Body of pancreas (tissue), 4 donors: ENCODE results near the gene ACVR1B. TPM values are rescaled to one million over a fixed set of nuclear protein-coding genes. Genes with fewer than 3 reads are reported as not detected.

Experiments used
- ATAC-seq: fragments of 150-250 bp; one replicate; pipeline ENCODE4 v1.9.1; 2016
- DNase-seq, 4 donors: peaks; one replicate each; pipeline ENCODE4 v3.0.0-alpha.2; 2019
- H3K27ac ChIP-seq, 4 donors: fragments of 200-600 bp; sonication (generic); 1 replicate in 3 of 4; 2 replicates in 1 of 4; pipeline versions ENCODE4 v1.5.1 to v1.6.1; 2016 to 2019; ENCODE audit warnings: mild to moderate bottlenecking in 1 of 4, mixed read lengths in 1 of 4, moderate library complexity in 1 of 4
- H3K27me3 ChIP-seq, 2 donors: fragments of 200-600 bp; sonication (generic); one replicate each; pipeline ENCODE4 v1.6.0; 2016; ENCODE audit warnings: mild to moderate bottlenecking in 1 of 2
- H3K36me3 ChIP-seq, 2 donors: fragments of 200-600 bp; sonication (generic); replicated peaks in 1 of 2; 2 replicates each; pipeline ENCODE4 v1.5.1; 2016; ENCODE audit warnings: low read depth in 2 of 2; ENCODE audit not compliant: insufficient read depth in 1 of 2
- H3K4me1 ChIP-seq: fragments of 200-600 bp; sonication (generic); one replicate; pipeline ENCODE4 v1.6.0; 2016
- H3K4me3 ChIP-seq, 2 donors: fragments of 200-600 bp; sonication (generic); 1 replicate in 1 of 2; 2 replicates in 1 of 2; pipeline ENCODE4 v1.5.1; 2016 to 2019
- H3K9me3 ChIP-seq, 3 donors: fragments of 200-600 bp; sonication (generic); 1 replicate in 2 of 3; 2 replicates in 1 of 3; pipeline ENCODE4 v1.5.1; 2016
- CTCF ChIP-seq, 7 experiments: fragments of 450-650 bp in 4 of 7; fragments of 200-600 bp in 3 of 7; sonication (generic) in 3 of 7; IDR thresholded peaks; one replicate each; pipeline ENCODE4 v1.5.1; 2016 to 2019; ENCODE audit warnings: antibody characterized with exemption in 7 of 7
- POLR2A ChIP-seq, 3 donors: fragments of 450-650 bp; IDR thresholded peaks; one replicate each; pipeline ENCODE4 v1.6.1; 2016; ENCODE audit warnings: antibody characterized with exemption in 3 of 3, mild to moderate bottlenecking in 2 of 3
- WGBS, 2 donors: methylation state at CpG; one replicate each; pipeline ENCODE4 v1.1.5; 2017; 5-methylcytosine and 5-hydroxymethylcytosine counted together
- intact Hi-C: fragments of 100-400 bp; cut with DNase I; formaldehyde crosslinking; loops from one replicate; pipeline ENCODE4 v1.15.1; 2023
- total RNA-seq, 2 donors: library from RNA; depleted of rRNA; stranded (reverse); fragments of >200 nt; gene quantifications; one replicate each; pipeline ENCODE4 v1.1.0, GENCODE V29; 2016

Gene ACVR1B
- total RNA-seq, 2 donors from 2014 or later, result 19.8 to 21.8 TPM

GRCh38 chr12:51934080-51934479 is 17.4 kb upstream of the ACVR1B start:
- 89 to 92% methylated on average over 4 of the region's 4 CpGs for WGBS, 2 donors
- TF ChIP-seq POLR2A (IDR thresholded peaks at IDR 0.05) (no peak), CTCF (IDR thresholded peaks at IDR 0.05) (no peak)
- H3K4me3 ChIP-seq, result no peak overlapping the region
- no peak for ATAC-seq
- intact Hi-C loops, result no loop called here
- no peaks in the 10 kb centered on the region for H3K27me3 ChIP-seq
- no peaks in the 10 kb centered on the region for H3K9me3 ChIP-seq
- no peak for DNase-seq
- H3K27ac ChIP-seq, result no peak overlapping the region
- H3K36me3 ChIP-seq, result no peaks in the 10 kb centered on the region
- H3K4me1 ChIP-seq, result peaks cover 8% of the 10 kb centered on the region

DNA sequence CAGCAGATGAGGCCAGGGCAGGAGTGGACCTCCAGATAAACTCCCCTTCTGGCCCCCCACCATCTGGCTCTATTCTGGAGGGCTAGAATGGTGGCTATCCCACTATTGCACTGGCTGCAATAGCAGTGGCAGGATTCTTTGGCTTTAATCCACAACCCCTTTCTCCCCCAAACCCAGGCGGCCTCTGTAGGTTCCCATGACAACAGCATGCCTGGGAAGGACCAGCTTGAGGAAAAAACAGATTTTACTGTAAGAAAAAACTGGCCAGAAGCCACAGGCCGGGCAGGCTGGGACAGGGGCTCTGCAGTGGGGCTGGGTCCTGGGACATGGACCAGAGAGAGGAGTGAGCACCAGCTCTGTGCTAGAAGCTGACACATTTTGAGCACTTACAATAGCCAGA is 13.6 kb upstream of the ACVR1B start:
- DNase-seq (no peak), ATAC-seq (no peak)
- intact Hi-C loops, result no loop called here
- no peaks in the 10 kb centered on the region for H3K27me3 ChIP-seq
- no peak overlapping the region for H3K4me3 ChIP-seq
- no peaks in the 10 kb centered on the region for H3K9me3 ChIP-seq
- no peak overlapping the region for H3K27ac ChIP-seq
- no peaks in the 10 kb centered on the region for H3K36me3 ChIP-seq
- WGBS, 2 donors, result 66 to 68% methylated on average over 2 of the region's 2 CpGs
- peaks cover 14% of the 10 kb centered on the region for H3K4me1 ChIP-seq
- TF ChIP-seq CTCF (IDR thresholded peaks at IDR 0.05) (no peak), POLR2A (IDR thresholded peaks at IDR 0.05) (no peak)

GRCh38 chr12:51938726-51939125 is 12.8 kb upstream of the ACVR1B start:
- Histone ChIP-seq H3K4me1 (peaks cover 11% of the 10 kb centered on the region), H3K9me3 (no peaks in the 10 kb centered on the region), H3K27me3 (no peaks in the 10 kb centered on the region), H3K4me3 (no peak overlapping the region), H3K36me3 (no peaks in the 10 kb centered on the region), H3K27ac (no peak overlapping the region)
- intact Hi-C loops, result no loop called here
- WGBS, 2 donors, result 88 to 98% methylated on average over 3 to 6 of the region's 6 CpGs
- ATAC-seq, result no peak
- TF ChIP-seq POLR2A (IDR thresholded peaks at IDR 0.05) (no peak), CTCF (IDR thresholded peaks at IDR 0.05) (no peak)
- no peak for DNase-seq

DNA sequence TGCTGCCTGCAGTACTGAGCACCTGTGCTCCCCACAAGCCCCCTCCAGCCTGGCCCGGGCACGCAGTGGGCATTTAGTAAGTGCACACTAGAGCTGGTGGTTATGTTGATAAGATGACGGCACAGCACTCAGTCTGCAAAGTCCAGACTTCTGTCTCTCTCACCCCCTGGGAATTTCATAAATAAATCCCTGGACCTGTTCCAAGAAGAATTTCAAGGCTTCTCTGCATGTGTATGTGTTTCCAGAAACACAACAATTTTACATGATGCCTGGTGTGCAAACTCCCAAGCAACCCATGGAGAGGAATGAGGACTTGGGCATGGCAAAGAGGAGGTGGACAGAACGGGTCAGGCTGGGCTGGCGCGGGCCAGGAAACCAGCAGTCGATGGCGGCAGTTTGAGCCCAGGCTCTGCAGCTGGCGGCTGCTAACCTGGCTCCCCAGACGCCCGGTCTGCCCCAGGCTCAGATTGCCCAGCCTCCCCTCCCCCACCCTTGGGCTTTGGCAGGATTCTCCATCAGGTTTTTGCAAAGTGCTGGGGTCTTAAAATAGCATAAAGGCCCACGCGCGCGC is 10.4 kb upstream of the ACVR1B start:
- Histone ChIP-seq H3K4me3 (no peak overlapping the region), H3K9me3 (no peaks in the 10 kb centered on the region), H3K27ac (no peak overlapping the region), H3K27me3 (no peaks in the 10 kb centered on the region), H3K4me1 (peaks cover 11% of the 10 kb centered on the region), H3K36me3 (no peaks in the 10 kb centered on the region)
- ATAC-seq, result peak; percentile 60
- TF ChIP-seq CTCF (IDR thresholded peaks at IDR 0.05), result no peak
- no peak for TF ChIP-seq POLR2A (IDR thresholded peaks at IDR 0.05)
- WGBS, 2 donors, result 28 to 45% methylated on average over 15 of the region's 15 CpGs
- intact Hi-C loops, result no loop called here
- no peak for DNase-seq

- no peak for DNase-seq
- intact Hi-C loops, result no loop called here
These were observed 9.9 kb upstream of the ACVR1B start for GRCh38 chr12:51941604-51942003.

More at GRCh38 chr12:51941604-51942003, 9.9 kb upstream of the ACVR1B start:
- peaks cover 11% of the 10 kb centered on the region for H3K4me1 ChIP-seq
- no peak for TF ChIP-seq POLR2A (IDR thresholded peaks at IDR 0.05)
- TF ChIP-seq CTCF (IDR thresholded peaks at IDR 0.05), result no peak
- H3K36me3 ChIP-seq, result no peaks in the 10 kb centered on the region
- H3K9me3 ChIP-seq, result no peaks in the 10 kb centered on the region
- H3K27me3 ChIP-seq, result no peaks in the 10 kb centered on the region
- no peak overlapping the region for H3K27ac ChIP-seq
- 61 to 74% methylated on average over 4 of the region's 4 CpGs for WGBS, 2 donors
- ATAC-seq, result no peak
- H3K4me3 ChIP-seq, result no peak overlapping the region
